ENCODE data around the gene GCSAML.
"Not testable (repeated sequence)": the region's sequence is repeated elsewhere in the genome, so short reads cannot be mapped to it uniquely, and the experiment has no call there.

The GCSAML gene

GRCh38 chr1:247548769-247549182 lies at the start of gene GCSAML:
Gene GCSAML, plus strand, starts transcription at chr1:247549134. Its CDS starts 58 bp downstream, at chr1:247549192.
- peak; percentile 22 to 59 for DNase-seq

- DNase-seq = peak; percentile 79 to 89
Measured at GRCh38 chr1:247500865-247501264, 48.1 kb upstream of the GCSAML start.

- DNase-seq = no peak
Measured at GRCh38 chr1:247506831-247507230, 42.1 kb upstream of the GCSAML start.

GRCh38 chr1:247517795-247518612 lies 30.9 kb upstream of the GCSAML start:
- DNase-seq = peak in 1 of 2 donors; percentile 5

GRCh38 chr1:247518613-247518891 lies 30.4 kb upstream of the GCSAML start:
- DNase-seq = no peak

- not testable (repeated sequence) for DNase-seq
Measured at GRCh38 chr1:247521886-247522285, 27.0 kb upstream of the GCSAML start.

- no peak for DNase-seq
Measured at GRCh38 chr1:247528812-247529474, 20.0 kb upstream of the GCSAML start.

- DNase-seq = peak; percentile 43 to 44
Measured at GRCh38 chr1:247529771-247530355, 19.1 kb upstream of the GCSAML start.

GRCh38 chr1:247530785-247531184 lies 18.1 kb upstream of the GCSAML start:
- no peak for DNase-seq

- no peak for DNase-seq
Measured at GRCh38 chr1:247531937-247532336, 17.0 kb upstream of the GCSAML start.

- peak; percentile 5 to 11 for DNase-seq
Measured at GRCh38 chr1:247535402-247535801, 13.5 kb upstream of the GCSAML start.

- no peak for DNase-seq
Measured at GRCh38 chr1:247536340-247536739, 12.6 kb upstream of the GCSAML start, which contains the start of gene OR2C3. Gene OR2C3, minus strand, starts transcription at chr1:247536440. Its CDS starts 3,929 bp downstream, at chr1:247532511.

- no peak for DNase-seq
Measured at GRCh38 chr1:247538561-247538960, 10.4 kb upstream of the GCSAML start.

- no peak for DNase-seq
Measured at GRCh38 chr1:247539215-247539614, 9.7 kb upstream of the GCSAML start.

GRCh38 chr1:247540581-247540980 lies 8.4 kb upstream of the GCSAML start:
- DNase-seq = no peak

GRCh38 chr1:247542811-247543210 lies 6.1 kb upstream of the GCSAML start:
- DNase-seq = peak in 1 of 2 donors; percentile 12

- DNase-seq = no peak
Measured at GRCh38 chr1:247548092-247548491, 842 bp upstream of the GCSAML start.

GRCh38 chr1:247551721-247552120 lies 2.8 kb downstream of the GCSAML start:
- DNase-seq = no peak

- no peak for DNase-seq
Measured at GRCh38 chr1:247552231-247552630, 3.3 kb downstream of the GCSAML start.

- DNase-seq = no peak
Measured at GRCh38 chr1:247557926-247558674, 9.2 kb downstream of the GCSAML start.

- no peak for DNase-seq
Measured at GRCh38 chr1:247561711-247562110, 12.8 kb downstream of the GCSAML start.

- DNase-seq = no peak
Measured at GRCh38 chr1:247562198-247562597, 13.3 kb downstream of the GCSAML start.

GRCh38 chr1:247574236-247574635 lies 25.3 kb downstream of the GCSAML start:
- no peak for DNase-seq

All from inflammatory macrophage treated with lipopolysaccharide for 1 hour (primary cell).